CD4-positive, alpha-beta memory T cell (primary cell): ENCODE data around the gene MARCHF3. TPM values are rescaled to one million over a fixed set of nuclear protein-coding genes. Genes with fewer than 3 reads are reported as not detected.
"Not testable (repeated sequence)": the region's sequence is repeated elsewhere in the genome, so short reads cannot be mapped to it uniquely, and the experiment has no call there.

Experiments used
- CTCF ChIA-PET: fragments of 350-600 bp; sonication (Branson Sonifier 250); formaldehyde crosslinking; loops from one replicate; lab custom pipeline; 2021; ENCODE audit warnings: inconsistent platforms; ENCODE audit not compliant: partially characterized antibody; lab: Charles Lee
- POLR2A ChIA-PET: fragments of 350-600 bp; sonication (Branson Sonifier 250); formaldehyde crosslinking; loops from one replicate; lab custom pipeline; 2021; ENCODE audit not compliant: partially characterized antibody; lab: Charles Lee
- DNase-seq, 5 donors: peaks; one replicate each; pipeline versions ENCODE4 v3.0.0 to v3.0.0-alpha.2; 2020 to 2022; ENCODE audit warnings: mixed read lengths in 1 of 5
- H3K27ac ChIP-seq: one replicate; pipeline ENCODE4 v1.7.0; 2013; ENCODE audit warnings: low read depth, low read length
- H3K27me3 ChIP-seq: 2 replicates; pipeline ENCODE4 v1.7.0; 2013; ENCODE audit warnings: mild to moderate bottlenecking, low read length, moderate library complexity; ENCODE audit not compliant: insufficient read depth
- H3K36me3 ChIP-seq: 2 replicates; pipeline ENCODE4 v1.7.0; 2013; ENCODE audit warnings: mild to moderate bottlenecking, low read length, moderate library complexity; ENCODE audit not compliant: insufficient read depth
- H3K4me1 ChIP-seq: 2 replicates; pipeline ENCODE4 v1.7.0; 2013; ENCODE audit warnings: mild to moderate bottlenecking, low read length, moderate library complexity; ENCODE audit not compliant: insufficient read depth
- H3K4me3 ChIP-seq, 2 donors: one replicate each; pipeline ENCODE4 v1.7.0; 2013; ENCODE audit warnings: low read length in 2 of 2, mild to moderate bottlenecking in 1 of 2
- H3K9me3 ChIP-seq, 2 donors: one replicate each; pipeline ENCODE4 v1.7.0; 2013; ENCODE audit warnings: low read length in 2 of 2, control low read depth in 1 of 2; ENCODE audit not compliant: control insufficient read depth in 1 of 2
- H3K27ac Mint-ChIP-seq, 7 donors: one replicate each; pipeline ENCODE4 v1.8.0; 2020 to 2021; ENCODE audit warnings: mixed read lengths in 7 of 7, mild to moderate bottlenecking in 6 of 7, inconsistent platforms in 3 of 7, moderate library complexity in 3 of 7
- H3K27me3 Mint-ChIP-seq, 2 donors: one replicate each; pipeline ENCODE4 v1.8.0; 2020 to 2021; ENCODE audit warnings: mixed read lengths in 2 of 2
- H3K36me3 Mint-ChIP-seq, 2 donors: one replicate each; pipeline ENCODE4 v1.8.0; 2020 to 2021; ENCODE audit warnings: mixed read lengths in 2 of 2, inconsistent platforms in 1 of 2, mild to moderate bottlenecking in 1 of 2
- H3K4me1 Mint-ChIP-seq, 4 donors: one replicate each; pipeline ENCODE4 v1.8.0; 2020 to 2021; ENCODE audit warnings: mixed read lengths in 4 of 4, mild to moderate bottlenecking in 1 of 4
- H3K4me3 Mint-ChIP-seq, 8 donors: one replicate each; pipeline ENCODE4 v1.8.0; 2020 to 2021; ENCODE audit warnings: mixed read lengths in 8 of 8, mild to moderate bottlenecking in 7 of 8, moderate library complexity in 6 of 8, inconsistent platforms in 3 of 8
- H3K9me3 Mint-ChIP-seq, 8 donors: one replicate each; pipeline ENCODE4 v1.8.0; 2020 to 2021; ENCODE audit warnings: mixed read lengths in 8 of 8, mild to moderate bottlenecking in 5 of 8, inconsistent platforms in 3 of 8, moderate library complexity in 1 of 8
- intact Hi-C: fragments of 100-400 bp; cut with micrococcal nuclease; formaldehyde crosslinking; loops from one replicate; pipeline ENCODE4 v1.15.1; 2023
- polyA plus RNA-seq, 2 donors: library from polyadenylated mRNA; unstranded; fragments of 300-500 nt; fragmentation: Illumina TruSeq; gene quantifications; one replicate each; pipeline ENCODE4 v1.2.3, GENCODE V29; 2021
- total RNA-seq, 2 experiments: library from RNA; stranded (reverse); gene quantifications; one replicate each; pipeline ENCODE4 v1.2.3, GENCODE V29; 2021

Gene MARCHF3
- total and polyA plus RNA-seq, 4 experiments from 2014 or later, result 3.2 to 7.5 (median 4.4) TPM

- H3K9me3 Mint-ChIP-seq, result no peaks in the 10 kb centered on the region
- Histone ChIP-seq H3K4me1 (peaks cover 9% of the 10 kb centered on the region), H3K9me3 (no peaks in the 10 kb centered on the region), H3K4me3 (no peak overlapping the region), H3K36me3 (no peaks in the 10 kb centered on the region), H3K27ac (no peak overlapping the region), H3K27me3 (no peaks in the 10 kb centered on the region)
- intact Hi-C loops, result no loop called here
- no peak for DNase-seq
- H3K36me3 Mint-ChIP-seq, result no peaks in the 10 kb centered on the region
- ChIA-PET CTCF (no interaction called here), POLR2A (no interaction called here)
- H3K27me3 Mint-ChIP-seq, result no peaks in the 10 kb centered on the region
- no peak overlapping the region for H3K27ac Mint-ChIP-seq
- H3K4me1 Mint-ChIP-seq, result peaks cover 0 to 2% (median 0%) of the 10 kb centered on the region in 4 donors
- H3K4me3 Mint-ChIP-seq, result no peak overlapping the region
Measured at GRCh38 chr5:127007522-127007921, 22.8 kb downstream of the MARCHF3 start.

GRCh38 chr5:127006744-127007143 lies 23.6 kb downstream of the MARCHF3 start:
- no peak for DNase-seq
- no peaks in the 10 kb centered on the region for H3K9me3 Mint-ChIP-seq
- H3K4me1 ChIP-seq, result peaks cover 2% of the 10 kb centered on the region
- no peaks in the 10 kb centered on the region for H3K27me3 Mint-ChIP-seq
- ChIA-PET CTCF (no interaction called here), POLR2A (interaction anchor here (0.6 kb wide), 1 partner anchor 28 kb away, joined by 3 read pairs; no protein-coding TSS in a partner anchor)
- intact Hi-C loops, result no loop called here
- H3K4me1 Mint-ChIP-seq, result peaks cover 0 to under 1% (median 0%) of the 10 kb centered on the region in 4 donors
- no peaks in the 10 kb centered on the region for H3K36me3 Mint-ChIP-seq
- H3K27me3 ChIP-seq, result no peaks in the 10 kb centered on the region
- no peak overlapping the region for H3K27ac Mint-ChIP-seq
- H3K27ac ChIP-seq, result no peak overlapping the region
- H3K9me3 ChIP-seq, result no peaks in the 10 kb centered on the region
- no peaks in the 10 kb centered on the region for H3K36me3 ChIP-seq
- no peak overlapping the region for H3K4me3 Mint-ChIP-seq
- H3K4me3 ChIP-seq, result no peak overlapping the region

GRCh38 chr5:127005282-127005681 lies 25.1 kb downstream of the MARCHF3 start:
- intact Hi-C loops, H3K36me3 Mint-ChIP-seq, H3K27me3 Mint-ChIP-seq, H3K4me3 ChIP-seq, H3K27ac Mint-ChIP-seq, H3K4me1 Mint-ChIP-seq, H3K4me3 Mint-ChIP-seq, H3K9me3 Mint-ChIP-seq, H3K9me3 ChIP-seq, H3K27ac ChIP-seq, H3K36me3 ChIP-seq, CTCF ChIA-PET, DNase-seq, H3K27me3 ChIP-seq, H3K4me1 ChIP-seq, POLR2A ChIA-PET: not testable (repeated sequence)

DNA sequence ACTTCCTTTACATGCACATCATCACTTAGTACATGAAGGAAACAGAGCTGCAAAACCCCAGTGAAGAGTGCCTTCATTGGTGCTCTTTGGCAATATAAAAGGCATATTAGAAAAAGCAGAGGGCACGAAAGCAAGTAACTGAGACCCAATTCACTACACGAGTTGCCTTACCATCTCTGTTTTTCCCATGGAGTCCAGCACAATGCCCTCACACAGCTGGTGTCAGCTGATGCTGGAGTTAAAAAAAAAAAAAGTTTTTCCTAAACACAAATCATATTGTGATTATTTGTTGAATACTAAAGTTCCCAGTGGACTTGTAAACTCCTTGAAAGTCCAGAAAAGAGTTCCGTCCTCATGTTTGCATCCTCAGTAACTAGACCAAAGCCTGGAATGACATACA lies 25.6 kb downstream of the MARCHF3 start:
- ChIA-PET CTCF (no interaction called here), POLR2A (no interaction called here)
- Mint-ChIP-seq H3K9me3 (no peaks in the 10 kb centered on the region), H3K27ac (no peak overlapping the region), H3K4me1 (no peaks in the 10 kb centered on the region), H3K27me3 (no peaks in the 10 kb centered on the region), H3K4me3 (no peak overlapping the region), H3K36me3 (no peaks in the 10 kb centered on the region)
- H3K4me1 ChIP-seq, result no peaks in the 10 kb centered on the region
- intact Hi-C loops, result no loop called here
- no peaks in the 10 kb centered on the region for H3K36me3 ChIP-seq
- H3K4me3 ChIP-seq, result no peak overlapping the region
- no peak for DNase-seq
- H3K27me3 ChIP-seq, result no peaks in the 10 kb centered on the region
- no peak overlapping the region for H3K27ac ChIP-seq
- H3K9me3 ChIP-seq, result no peaks in the 10 kb centered on the region

- H3K9me3 Mint-ChIP-seq, result no peaks in the 10 kb centered on the region
- Histone ChIP-seq H3K27me3 (no peaks in the 10 kb centered on the region), H3K4me3 (no peak overlapping the region), H3K4me1 (no peaks in the 10 kb centered on the region), H3K9me3 (no peaks in the 10 kb centered on the region), H3K27ac (no peak overlapping the region), H3K36me3 (no peaks in the 10 kb centered on the region)
- H3K36me3 Mint-ChIP-seq, result no peaks in the 10 kb centered on the region
- ChIA-PET POLR2A (no interaction called here), CTCF (no interaction called here)
- H3K4me3 Mint-ChIP-seq, result no peak overlapping the region
- no peak for DNase-seq
- H3K27ac Mint-ChIP-seq, result no peak overlapping the region
- H3K4me1 Mint-ChIP-seq, result no peaks in the 10 kb centered on the region
- H3K27me3 Mint-ChIP-seq, result no peaks in the 10 kb centered on the region
- intact Hi-C loops, result no loop called here
Measured at GRCh38 chr5:127003798-127004495, 26.4 kb downstream of the MARCHF3 start.

- ChIA-PET CTCF (interaction anchor here (0.9 kb wide), 1 partner anchor 13 kb away, joined by 4 read pairs; no protein-coding TSS in a partner anchor), POLR2A (no interaction called here)
- H3K9me3 ChIP-seq, result no peaks in the 10 kb centered on the region
- no peak for DNase-seq
- Mint-ChIP-seq H3K36me3 (no peaks in the 10 kb centered on the region), H3K4me3 (no peak overlapping the region), H3K27me3 (no peaks in the 10 kb centered on the region), H3K4me1 (no peaks in the 10 kb centered on the region), H3K27ac (no peak overlapping the region), H3K9me3 (no peaks in the 10 kb centered on the region)
- H3K36me3 ChIP-seq, result no peaks in the 10 kb centered on the region
- no peaks in the 10 kb centered on the region for H3K27me3 ChIP-seq
- no peak overlapping the region for H3K27ac ChIP-seq
- no peak overlapping the region for H3K4me3 ChIP-seq
- no peaks in the 10 kb centered on the region for H3K4me1 ChIP-seq
- intact Hi-C loops, result no loop called here
Measured at GRCh38 chr5:127002390-127002789, 28.0 kb downstream of the MARCHF3 start.

- Histone ChIP-seq H3K4me3 (no peak overlapping the region), H3K4me1 (no peaks in the 10 kb centered on the region), H3K27me3 (no peaks in the 10 kb centered on the region), H3K36me3 (no peaks in the 10 kb centered on the region), H3K27ac (no peak overlapping the region), H3K9me3 (no peaks in the 10 kb centered on the region)
- no peaks in the 10 kb centered on the region for H3K9me3 Mint-ChIP-seq
- intact Hi-C loops, result no loop called here
- no peaks in the 10 kb centered on the region for H3K36me3 Mint-ChIP-seq
- H3K4me1 Mint-ChIP-seq, result no peaks in the 10 kb centered on the region
- DNase-seq, result no peak
- ChIA-PET POLR2A (no interaction called here), CTCF (no interaction called here)
- no peak overlapping the region for H3K27ac Mint-ChIP-seq
- no peak overlapping the region for H3K4me3 Mint-ChIP-seq
- no peaks in the 10 kb centered on the region for H3K27me3 Mint-ChIP-seq
Measured at GRCh38 chr5:127001621-127002296, 28.6 kb downstream of the MARCHF3 start.
